Activated naive CD8-positive, alpha-beta T cell treated with anti-CD3 and anti-CD28 coated beads for 36 hours (primary cell): ENCODE results near the gene CSTF3. TPM values are rescaled to one million over a fixed set of nuclear protein-coding genes. Genes with fewer than 3 reads are reported as not detected.
"Not testable (repeated sequence)": the region's sequence is repeated elsewhere in the genome, so short reads cannot be mapped to it uniquely, and the experiment has no call there.

Experiments
- DNase-seq: peaks from one replicate; pipeline ENCODE4 v3.0.0; 2021
- H3K27ac Mint-ChIP-seq: one replicate; pipeline ENCODE4 v1.8.0; 2022; ENCODE audit warnings: mild to moderate bottlenecking, moderate library complexity, mixed read lengths
- H3K27me3 Mint-ChIP-seq: one replicate; pipeline ENCODE4 v1.8.0; 2022; ENCODE audit warnings: mild to moderate bottlenecking, mixed read lengths
- H3K36me3 Mint-ChIP-seq: one replicate; pipeline ENCODE4 v1.8.0; 2021; ENCODE audit warnings: mild to moderate bottlenecking, mixed read lengths
- H3K4me1 Mint-ChIP-seq: one replicate; pipeline ENCODE4 v1.8.0; 2021; ENCODE audit warnings: mixed read lengths
- H3K4me3 Mint-ChIP-seq: one replicate; pipeline ENCODE4 v1.8.0; 2022; ENCODE audit warnings: mild to moderate bottlenecking, moderate library complexity, mixed read lengths
- H3K9me3 Mint-ChIP-seq: one replicate; pipeline ENCODE4 v1.8.0; 2022; ENCODE audit warnings: mixed read lengths
- total RNA-seq, 2 experiments: library from RNA; stranded (reverse); gene quantifications; one replicate each; pipeline ENCODE4 v1.2.3, GENCODE V29; 2021

Gene CSTF3
- total RNA-seq, 2 experiments from 2014 or later: 38.7 to 45.1 TPM

- H3K36me3 Mint-ChIP-seq: peaks cover 21% of the 10 kb centered on the region
- no peak overlapping the region for H3K27ac Mint-ChIP-seq
- no peaks in the 10 kb centered on the region for H3K9me3 Mint-ChIP-seq
- H3K4me1 Mint-ChIP-seq: peaks cover 20% of the 10 kb centered on the region
- H3K27me3 Mint-ChIP-seq: no peaks in the 10 kb centered on the region
- H3K4me3 Mint-ChIP-seq: no peak overlapping the region
- no peak for DNase-seq
These were observed 92.5 kb downstream of the CSTF3 start for GRCh38 chr11:33068611-33069340.

GRCh38 chr11:33067294-33067693 lies 94.0 kb downstream of the CSTF3 start:
- peaks cover 21% of the 10 kb centered on the region for H3K36me3 Mint-ChIP-seq
- H3K9me3 Mint-ChIP-seq: no peaks in the 10 kb centered on the region

GRCh38 chr11:33065445-33066178 lies 95.7 kb downstream of the CSTF3 start:
- peak; percentile 74 for DNase-seq
- H3K4me1 Mint-ChIP-seq: peaks cover 39% of the 10 kb centered on the region
- no peaks in the 10 kb centered on the region for H3K9me3 Mint-ChIP-seq
- H3K27me3 Mint-ChIP-seq: no peaks in the 10 kb centered on the region
- no peak overlapping the region for H3K4me3 Mint-ChIP-seq
- no peak overlapping the region for H3K27ac Mint-ChIP-seq
- H3K36me3 Mint-ChIP-seq: peaks cover 23% of the 10 kb centered on the region

More at GRCh38 chr11:33067294-33067693, 94.0 kb downstream of the CSTF3 start:
- no peaks in the 10 kb centered on the region for H3K27me3 Mint-ChIP-seq
- H3K4me1 Mint-ChIP-seq: peaks cover 35% of the 10 kb centered on the region
- H3K27ac Mint-ChIP-seq: no peak overlapping the region
- no peak overlapping the region for H3K4me3 Mint-ChIP-seq
- DNase-seq: no peak

- H3K4me1 Mint-ChIP-seq: peaks cover 43% of the 10 kb centered on the region
- H3K36me3 Mint-ChIP-seq: peaks cover 26% of the 10 kb centered on the region
- no peak for DNase-seq
- no peaks in the 10 kb centered on the region for H3K9me3 Mint-ChIP-seq
- H3K27ac Mint-ChIP-seq: no peak overlapping the region
- H3K27me3 Mint-ChIP-seq: no peaks in the 10 kb centered on the region
- H3K4me3 Mint-ChIP-seq: no peak overlapping the region
These were observed 96.4 kb downstream of the CSTF3 start for GRCh38 chr11:33064866-33065265.

GRCh38 chr11:33064033-33064825 lies 97.1 kb downstream of the CSTF3 start:
- no peak for DNase-seq
- no peaks in the 10 kb centered on the region for H3K27me3 Mint-ChIP-seq
- peaks cover 43% of the 10 kb centered on the region for H3K4me1 Mint-ChIP-seq
- no peak overlapping the region for H3K27ac Mint-ChIP-seq
- peaks cover 31% of the 10 kb centered on the region for H3K36me3 Mint-ChIP-seq
- H3K4me3 Mint-ChIP-seq: no peak overlapping the region
- H3K9me3 Mint-ChIP-seq: no peaks in the 10 kb centered on the region

GRCh38 chr11:33063326-33063881 lies 97.9 kb downstream of the CSTF3 start:
- H3K27ac Mint-ChIP-seq: peak overlapping the region; percentile 42
- H3K9me3 Mint-ChIP-seq: no peaks in the 10 kb centered on the region
- peaks cover 43% of the 10 kb centered on the region for H3K4me1 Mint-ChIP-seq
- H3K4me3 Mint-ChIP-seq: peak overlapping the region; percentile 20
- DNase-seq: no peak
- peaks cover 36% of the 10 kb centered on the region for H3K36me3 Mint-ChIP-seq
- H3K27me3 Mint-ChIP-seq: no peaks in the 10 kb centered on the region

GRCh38 chr11:33062137-33062536 lies 99.1 kb downstream of the CSTF3 start:
- no peak for DNase-seq
- H3K27me3 Mint-ChIP-seq: no peaks in the 10 kb centered on the region
- H3K9me3 Mint-ChIP-seq: no peaks in the 10 kb centered on the region
- peaks cover 36% of the 10 kb centered on the region for H3K36me3 Mint-ChIP-seq
- no peak overlapping the region for H3K4me3 Mint-ChIP-seq
- H3K27ac Mint-ChIP-seq: no peak overlapping the region
- H3K4me1 Mint-ChIP-seq: peaks cover 43% of the 10 kb centered on the region

GRCh38 chr11:33060271-33060670 lies 101.0 kb downstream of the CSTF3 start:
- H3K4me1 Mint-ChIP-seq: peaks cover 38% of the 10 kb centered on the region
- no peak for DNase-seq
- H3K27ac Mint-ChIP-seq: no peak overlapping the region
- no peak overlapping the region for H3K4me3 Mint-ChIP-seq
- H3K9me3 Mint-ChIP-seq: no peaks in the 10 kb centered on the region
- no peaks in the 10 kb centered on the region for H3K27me3 Mint-ChIP-seq
- H3K36me3 Mint-ChIP-seq: peaks cover 30% of the 10 kb centered on the region

GRCh38 chr11:33059331-33060007 lies 101.8 kb downstream of the CSTF3 start:
- Mint-ChIP-seq H3K9me3 (no peaks in the 10 kb centered on the region), H3K4me3 (no peak overlapping the region), H3K36me3 (peaks cover 26% of the 10 kb centered on the region), H3K27ac (peak overlapping the region; percentile 11), H3K27me3 (no peaks in the 10 kb centered on the region), H3K4me1 (peaks cover 30% of the 10 kb centered on the region)
- DNase-seq: no peak

- H3K36me3 Mint-ChIP-seq: peaks cover 24% of the 10 kb centered on the region
- peaks cover 8% of the 10 kb centered on the region for H3K4me1 Mint-ChIP-seq
- H3K27ac Mint-ChIP-seq: no peak overlapping the region
- H3K9me3 Mint-ChIP-seq: no peaks in the 10 kb centered on the region
- no peak overlapping the region for H3K4me3 Mint-ChIP-seq
- H3K27me3 Mint-ChIP-seq: no peaks in the 10 kb centered on the region
- DNase-seq: no peak
These were observed 104.0 kb downstream of the CSTF3 start for GRCh38 chr11:33057284-33057683.

GRCh38 chr11:33055375-33055774 lies 105.9 kb downstream of the CSTF3 start:
- H3K4me1 Mint-ChIP-seq: peaks cover 1% of the 10 kb centered on the region
- H3K27me3 Mint-ChIP-seq: no peaks in the 10 kb centered on the region
- no peaks in the 10 kb centered on the region for H3K9me3 Mint-ChIP-seq
- DNase-seq: no peak
- peaks cover 17% of the 10 kb centered on the region for H3K36me3 Mint-ChIP-seq
- H3K27ac Mint-ChIP-seq: no peak overlapping the region
- H3K4me3 Mint-ChIP-seq: no peak overlapping the region

GRCh38 chr11:33052231-33052630 lies 109.0 kb downstream of the CSTF3 start:
- Mint-ChIP-seq H3K4me3 (no peak overlapping the region), H3K36me3 (peaks cover 17% of the 10 kb centered on the region), H3K27ac (no peak overlapping the region), H3K27me3 (no peaks in the 10 kb centered on the region), H3K9me3 (no peaks in the 10 kb centered on the region), H3K4me1 (peaks cover 2% of the 10 kb centered on the region)
- DNase-seq: no peak

- H3K4me3 Mint-ChIP-seq, H3K27ac Mint-ChIP-seq, H3K4me1 Mint-ChIP-seq, H3K9me3 Mint-ChIP-seq, H3K27me3 Mint-ChIP-seq, DNase-seq: not testable (repeated sequence)
- peaks cover 28% of the 10 kb centered on the region for H3K36me3 Mint-ChIP-seq
These were observed 111.5 kb downstream of the CSTF3 start for GRCh38 chr11:33049565-33050408.

- not testable (repeated sequence) for DNase-seq, H3K9me3 Mint-ChIP-seq, H3K4me1 Mint-ChIP-seq, H3K4me3 Mint-ChIP-seq, H3K27ac Mint-ChIP-seq, H3K27me3 Mint-ChIP-seq
- peaks cover 28% of the 10 kb centered on the region for H3K36me3 Mint-ChIP-seq
These were observed 112.6 kb downstream of the CSTF3 start for GRCh38 chr11:33048701-33049100.
